ENCODE data around the gene MUC13. TPM values are rescaled to one million over a fixed set of nuclear protein-coding genes. Genes with fewer than 3 reads are reported as not detected.

MUC13 gene
- total RNA-seq, 1 experiment from 2014 or later = not detected

DNA sequence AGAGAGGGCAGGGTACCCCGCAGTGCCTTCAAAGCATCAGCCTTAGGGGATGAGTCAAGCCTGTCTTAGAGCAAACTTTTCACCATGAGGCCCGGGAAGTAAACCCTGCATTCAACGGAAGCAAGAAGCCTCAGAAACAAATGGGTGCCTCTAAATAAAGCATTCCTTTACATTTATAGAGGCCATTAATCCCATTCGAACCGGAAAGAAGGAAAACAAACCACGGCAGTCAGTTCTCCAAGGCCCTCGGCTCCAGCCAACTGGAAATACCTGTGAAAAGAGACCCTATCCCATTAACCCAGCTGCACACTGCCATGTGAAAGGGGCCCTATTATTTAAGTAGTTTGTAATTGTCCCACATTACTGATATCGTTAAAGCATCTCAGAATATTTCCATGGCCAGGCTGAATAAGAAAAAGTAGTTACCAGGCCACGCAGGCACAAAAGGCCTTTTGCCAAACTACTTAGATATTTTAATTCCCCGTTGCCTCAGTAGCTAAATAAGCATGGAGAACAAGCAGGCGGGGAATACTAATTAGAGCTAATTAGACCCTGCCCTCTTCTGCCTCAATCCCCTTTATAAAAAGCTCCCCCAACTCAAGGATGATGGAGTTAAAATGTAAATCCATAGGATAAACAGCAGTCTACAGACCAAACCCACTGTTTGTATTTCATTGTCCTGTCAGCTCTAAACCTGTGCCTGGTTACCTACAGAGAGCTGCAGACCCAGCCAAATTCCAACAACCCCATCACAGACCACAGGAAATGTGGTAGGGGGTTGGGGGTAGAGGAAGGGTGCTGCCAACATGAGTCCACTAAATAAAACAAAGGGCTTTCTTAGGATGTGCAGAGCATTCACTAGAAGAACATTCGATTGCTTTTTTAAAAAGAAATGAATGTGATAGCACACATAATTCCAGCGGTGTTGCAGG, 51.5 kb downstream of the MUC13 start:
- no peak overlapping the region for H3K4me3 ChIP-seq (ENCODE audit: low read length)
- H4K20me1 ChIP-seq (ENCODE audit: insufficient read depth, low read depth, low read length) = no peaks in the 10 kb centered on the region
- H3K27ac ChIP-seq (ENCODE audit: low read length) = no peak overlapping the region
- H3K9me2 ChIP-seq (replicated peaks; ENCODE audit: insufficient read depth, low read length) = no peaks in the 10 kb centered on the region
- no peak overlapping the region for H3K4me2 ChIP-seq (ENCODE audit: low read depth, low read length, poor library complexity, severe bottlenecking)
- no peaks in the 10 kb centered on the region for H3K79me2 ChIP-seq (ENCODE audit: low read length)
- no peaks in the 10 kb centered on the region for H3K4me1 ChIP-seq (ENCODE audit: low read length)
- H3K9ac ChIP-seq (ENCODE audit: low read length) = no peak overlapping the region
- no peak overlapping the region for H2AFZ ChIP-seq (ENCODE audit: low read length)
- no peak for DNase-seq
- H3K9me3 ChIP-seq (ENCODE audit: low read length) = no peaks in the 10 kb centered on the region
- no peaks in the 10 kb centered on the region for H3K27me3 ChIP-seq (ENCODE audit: low read length)
- H3K36me3 ChIP-seq (ENCODE audit: insufficient read depth, low read length) = no peaks in the 10 kb centered on the region

DNA sequence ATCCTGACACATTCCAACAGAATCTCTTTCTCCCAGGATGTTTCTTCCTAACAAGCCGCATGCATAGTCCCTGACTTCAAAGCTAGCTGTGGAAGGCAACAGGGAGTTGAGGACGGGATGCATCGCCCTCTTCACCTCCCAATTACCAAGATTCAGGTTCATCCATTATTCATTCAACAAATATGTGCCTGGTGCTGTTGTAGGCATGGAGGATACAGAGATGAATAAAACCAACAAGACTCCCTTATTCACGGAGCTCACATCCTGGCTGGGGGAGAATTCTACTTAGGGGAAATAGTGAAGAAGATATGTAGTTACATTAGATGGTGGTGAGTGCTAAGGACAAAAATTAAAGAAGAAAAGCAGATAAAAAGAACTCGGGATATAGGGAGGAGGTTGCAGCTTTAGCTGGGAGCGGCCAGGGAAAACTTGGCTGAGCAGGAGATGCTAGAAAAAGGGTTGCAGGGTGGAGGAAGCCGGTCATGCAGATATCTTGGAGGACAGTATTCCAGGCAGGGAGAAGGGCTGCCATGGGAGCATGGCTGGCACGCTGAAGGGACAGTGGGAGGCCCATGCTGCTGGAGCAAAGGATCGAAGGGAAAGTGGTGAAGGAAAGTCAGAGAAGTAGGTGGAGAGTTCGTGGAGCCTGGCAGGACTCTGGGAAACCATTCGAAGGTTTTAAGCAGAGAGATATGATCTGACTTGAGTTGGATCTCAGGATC, 52.4 kb downstream of the MUC13 start:
- Histone ChIP-seq H4K20me1 (ENCODE audit: insufficient read depth, low read depth, low read length) (no peaks in the 10 kb centered on the region), H3K4me2 (ENCODE audit: low read depth, low read length, poor library complexity, severe bottlenecking) (no peak overlapping the region), H3K36me3 (ENCODE audit: insufficient read depth, low read length) (no peaks in the 10 kb centered on the region), H2AFZ (ENCODE audit: low read length) (no peak overlapping the region), H3K4me3 (ENCODE audit: low read length) (no peak overlapping the region), H3K4me1 (ENCODE audit: low read length) (no peaks in the 10 kb centered on the region), H3K9ac (ENCODE audit: low read length) (no peak overlapping the region), H3K27me3 (ENCODE audit: low read length) (no peaks in the 10 kb centered on the region), H3K79me2 (ENCODE audit: low read length) (no peaks in the 10 kb centered on the region), H3K9me2 (replicated peaks; ENCODE audit: insufficient read depth, low read length) (no peaks in the 10 kb centered on the region), H3K27ac (ENCODE audit: low read length) (no peak overlapping the region), H3K9me3 (ENCODE audit: low read length) (no peaks in the 10 kb centered on the region)
- DNase-seq = no peak

DNA sequence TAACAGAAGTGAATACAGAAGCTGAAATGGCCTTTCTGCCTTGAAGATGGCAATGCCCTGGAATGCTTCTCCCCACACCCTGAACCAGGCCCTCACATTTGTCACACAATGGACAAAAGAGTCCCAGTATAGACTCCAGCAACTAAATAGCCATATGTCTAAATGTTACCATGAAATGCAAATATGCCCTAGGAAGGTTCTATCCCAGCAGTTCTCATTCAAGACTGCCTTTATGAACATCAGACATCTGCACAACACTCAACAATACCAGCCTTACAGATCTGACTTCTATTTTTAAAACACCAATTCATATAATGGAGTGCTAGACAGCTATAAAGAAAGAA, 55.2 kb downstream of the MUC13 start:
- Histone ChIP-seq H3K4me3 (ENCODE audit: low read length) (no peak overlapping the region), H3K4me2 (ENCODE audit: low read depth, low read length, poor library complexity, severe bottlenecking) (no peak overlapping the region), H3K9ac (ENCODE audit: low read length) (no peak overlapping the region), H3K36me3 (ENCODE audit: insufficient read depth, low read length) (no peaks in the 10 kb centered on the region), H3K9me2 (replicated peaks; ENCODE audit: insufficient read depth, low read length) (no peaks in the 10 kb centered on the region), H3K27me3 (ENCODE audit: low read length) (no peaks in the 10 kb centered on the region), H4K20me1 (ENCODE audit: insufficient read depth, low read depth, low read length) (no peaks in the 10 kb centered on the region), H3K4me1 (ENCODE audit: low read length) (no peaks in the 10 kb centered on the region), H3K79me2 (ENCODE audit: low read length) (no peaks in the 10 kb centered on the region), H2AFZ (ENCODE audit: low read length) (no peak overlapping the region), H3K9me3 (ENCODE audit: low read length) (no peaks in the 10 kb centered on the region), H3K27ac (ENCODE audit: low read length) (no peak overlapping the region)
- no peak for DNase-seq

DNA sequence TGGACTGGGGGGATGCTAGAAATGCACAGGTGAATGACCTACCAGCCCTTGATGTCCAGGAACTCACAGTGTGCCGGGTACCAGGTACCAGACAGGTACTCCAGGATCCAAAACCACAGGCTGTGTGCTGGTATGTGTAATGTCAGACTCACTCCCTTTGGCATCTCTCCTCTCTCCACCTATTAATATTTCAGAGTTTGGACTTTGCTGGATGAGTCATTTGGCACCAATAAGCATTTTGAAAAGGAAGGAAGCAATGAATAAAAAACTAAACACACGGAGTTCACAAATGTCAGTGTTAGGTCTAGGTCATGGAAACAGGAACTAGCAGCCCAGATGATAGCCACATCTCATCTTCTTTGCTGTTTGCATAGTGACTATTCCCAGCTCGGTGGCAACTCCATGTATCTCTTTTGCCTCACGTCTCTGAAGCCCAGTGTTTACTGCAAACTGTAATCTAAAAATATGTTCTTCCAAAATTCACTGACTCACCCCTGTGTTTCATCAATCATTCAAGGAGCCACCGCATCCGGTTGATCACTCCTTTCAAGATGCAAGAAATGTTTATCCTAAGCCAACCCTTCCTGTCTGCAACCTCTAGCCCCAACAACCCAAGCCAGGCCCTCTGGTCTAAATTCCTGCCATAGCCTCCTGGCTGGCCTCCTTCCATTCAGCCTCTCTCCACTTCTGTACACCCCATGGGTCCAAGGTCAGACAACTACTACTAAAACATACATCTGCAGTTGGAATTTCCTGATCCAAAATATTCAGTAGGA, 55.8 kb downstream of the MUC13 start:
- no peaks in the 10 kb centered on the region for H3K4me1 ChIP-seq (ENCODE audit: low read length)
- H3K27ac ChIP-seq (ENCODE audit: low read length) = no peak overlapping the region
- no peak overlapping the region for H3K4me3 ChIP-seq (ENCODE audit: low read length)
- no peak overlapping the region for H3K9ac ChIP-seq (ENCODE audit: low read length)
- H3K9me3 ChIP-seq (ENCODE audit: low read length) = no peaks in the 10 kb centered on the region
- H4K20me1 ChIP-seq (ENCODE audit: insufficient read depth, low read depth, low read length) = no peaks in the 10 kb centered on the region
- no peak for DNase-seq
- H3K27me3 ChIP-seq (ENCODE audit: low read length) = no peaks in the 10 kb centered on the region
- H3K4me2 ChIP-seq (ENCODE audit: low read depth, low read length, poor library complexity, severe bottlenecking) = no peak overlapping the region
- H3K9me2 ChIP-seq (replicated peaks; ENCODE audit: insufficient read depth, low read length) = no peaks in the 10 kb centered on the region
- no peaks in the 10 kb centered on the region for H3K79me2 ChIP-seq (ENCODE audit: low read length)
- H2AFZ ChIP-seq (ENCODE audit: low read length) = no peak overlapping the region
- H3K36me3 ChIP-seq (ENCODE audit: insufficient read depth, low read length) = no peaks in the 10 kb centered on the region

DNA sequence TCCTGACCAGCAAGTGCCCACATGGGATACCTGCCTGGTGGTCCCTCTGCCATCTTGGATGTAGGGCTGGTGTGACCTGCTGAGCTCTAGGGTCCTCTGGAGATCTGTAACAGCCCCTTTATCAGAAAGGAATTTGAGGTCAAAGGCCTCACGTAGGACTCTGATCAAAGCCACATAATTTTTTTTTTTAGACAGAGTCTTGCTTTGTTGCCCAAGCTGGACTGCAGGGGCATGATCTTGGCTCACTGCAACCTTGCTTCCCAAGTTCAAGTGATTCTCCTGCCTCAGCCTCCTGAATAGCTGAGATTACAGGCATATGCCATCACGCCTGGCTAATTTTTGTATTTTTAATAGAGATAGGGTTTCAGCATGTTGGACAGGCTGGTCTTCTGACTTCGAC, 56.9 kb downstream of the MUC13 start:
- Histone ChIP-seq H3K79me2 (ENCODE audit: low read length) (no peaks in the 10 kb centered on the region), H3K27ac (ENCODE audit: low read length) (no peak overlapping the region), H3K4me2 (ENCODE audit: low read depth, low read length, poor library complexity, severe bottlenecking) (no peak overlapping the region), H3K27me3 (ENCODE audit: low read length) (no peaks in the 10 kb centered on the region), H3K9ac (ENCODE audit: low read length) (no peak overlapping the region), H4K20me1 (ENCODE audit: insufficient read depth, low read depth, low read length) (no peaks in the 10 kb centered on the region), H2AFZ (ENCODE audit: low read length) (no peak overlapping the region), H3K9me2 (replicated peaks; ENCODE audit: insufficient read depth, low read length) (no peaks in the 10 kb centered on the region), H3K36me3 (ENCODE audit: insufficient read depth, low read length) (no peaks in the 10 kb centered on the region), H3K4me1 (ENCODE audit: low read length) (no peaks in the 10 kb centered on the region), H3K4me3 (ENCODE audit: low read length) (no peak overlapping the region), H3K9me3 (ENCODE audit: low read length) (no peaks in the 10 kb centered on the region)
- DNase-seq = no peak

DNA sequence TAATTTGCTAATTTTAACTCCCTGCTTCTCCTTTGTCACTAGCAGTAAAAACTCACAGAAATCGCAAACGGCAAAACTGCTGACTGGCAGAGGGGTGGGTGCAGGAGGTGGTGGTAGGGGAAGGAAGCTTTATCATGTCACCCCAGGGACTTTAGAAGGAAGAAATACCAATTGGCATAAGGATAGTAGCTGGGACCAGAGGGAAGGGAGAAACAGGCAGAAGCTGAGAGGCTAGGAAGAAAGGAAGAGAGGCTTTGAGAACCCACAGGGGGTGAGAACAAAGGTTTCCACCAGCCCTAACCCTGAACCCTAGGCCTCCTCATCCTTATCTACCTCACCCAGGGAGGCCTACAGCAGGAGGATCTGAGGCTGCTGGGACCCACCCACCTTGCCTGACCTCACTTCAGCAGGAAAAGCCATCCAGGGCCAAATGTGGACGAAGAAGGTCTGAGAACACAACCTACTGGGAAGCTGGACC, 58.1 kb downstream of the MUC13 start:
- Histone ChIP-seq H4K20me1 (ENCODE audit: insufficient read depth, low read depth, low read length) (no peaks in the 10 kb centered on the region), H3K9ac (ENCODE audit: low read length) (no peak overlapping the region), H3K4me2 (ENCODE audit: low read depth, low read length, poor library complexity, severe bottlenecking) (no peak overlapping the region), H3K9me2 (replicated peaks; ENCODE audit: insufficient read depth, low read length) (no peaks in the 10 kb centered on the region), H3K27me3 (ENCODE audit: low read length) (no peaks in the 10 kb centered on the region), H2AFZ (ENCODE audit: low read length) (no peak overlapping the region), H3K36me3 (ENCODE audit: insufficient read depth, low read length) (no peaks in the 10 kb centered on the region), H3K4me3 (ENCODE audit: low read length) (no peak overlapping the region), H3K9me3 (ENCODE audit: low read length) (no peaks in the 10 kb centered on the region), H3K4me1 (ENCODE audit: low read length) (no peaks in the 10 kb centered on the region), H3K79me2 (ENCODE audit: low read length) (no peaks in the 10 kb centered on the region), H3K27ac (ENCODE audit: low read length) (no peak overlapping the region)
- DNase-seq = no peak

DNA sequence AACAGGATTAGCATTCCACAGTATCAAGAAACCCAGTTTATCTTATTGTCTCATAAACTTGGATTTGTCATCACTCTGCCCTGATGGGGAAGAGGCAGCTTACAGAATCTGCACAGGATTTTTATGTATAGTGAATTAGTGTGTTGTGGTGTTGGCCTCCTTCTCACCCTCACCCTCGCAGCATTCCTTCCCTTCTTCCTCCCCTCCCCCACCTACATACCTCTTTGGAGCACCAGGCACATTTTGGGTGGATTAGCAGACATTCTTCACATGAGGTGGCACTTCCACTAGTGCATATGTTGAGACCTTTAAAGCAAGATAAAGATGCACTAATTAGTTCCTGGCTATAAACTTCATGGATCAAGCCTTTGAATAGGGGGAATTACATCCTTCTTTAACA, 61.3 kb downstream of the MUC13 start:
- H3K9ac ChIP-seq (ENCODE audit: low read length) = no peak overlapping the region
- H3K4me1 ChIP-seq (ENCODE audit: low read length) = no peaks in the 10 kb centered on the region
- no peaks in the 10 kb centered on the region for H3K9me2 ChIP-seq (replicated peaks; ENCODE audit: insufficient read depth, low read length)
- no peaks in the 10 kb centered on the region for H3K79me2 ChIP-seq (ENCODE audit: low read length)
- no peaks in the 10 kb centered on the region for H3K36me3 ChIP-seq (ENCODE audit: insufficient read depth, low read length)
- H2AFZ ChIP-seq (ENCODE audit: low read length) = no peak overlapping the region
- no peak for DNase-seq
- no peak overlapping the region for H3K27ac ChIP-seq (ENCODE audit: low read length)
- no peak overlapping the region for H3K4me3 ChIP-seq (ENCODE audit: low read length)
- H3K9me3 ChIP-seq (ENCODE audit: low read length) = no peaks in the 10 kb centered on the region
- no peaks in the 10 kb centered on the region for H3K27me3 ChIP-seq (ENCODE audit: low read length)
- no peaks in the 10 kb centered on the region for H4K20me1 ChIP-seq (ENCODE audit: insufficient read depth, low read depth, low read length)
- no peak overlapping the region for H3K4me2 ChIP-seq (ENCODE audit: low read depth, low read length, poor library complexity, severe bottlenecking)

DNA sequence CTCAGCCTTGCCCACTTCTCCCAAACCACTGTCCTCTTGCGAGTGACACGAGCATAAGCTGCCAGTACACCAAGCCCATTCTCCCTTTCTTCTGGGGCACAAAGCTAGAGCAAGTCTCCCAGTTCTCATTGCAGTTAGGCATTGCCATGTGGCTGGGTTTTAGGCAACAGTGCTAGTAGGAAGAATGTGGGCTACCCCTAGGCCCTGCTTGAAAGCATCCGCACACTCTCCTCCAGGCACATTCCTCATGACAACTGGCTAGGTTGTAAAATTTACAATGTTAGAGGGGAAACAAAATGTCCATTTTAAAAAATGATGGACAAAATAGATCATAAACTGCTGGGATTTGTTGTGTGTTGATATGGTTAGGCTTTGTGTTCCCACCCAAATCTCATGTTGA, 67.0 kb downstream of the MUC13 start:
- Histone ChIP-seq H2AFZ (ENCODE audit: low read length) (no peak overlapping the region), H3K36me3 (ENCODE audit: insufficient read depth, low read length) (no peaks in the 10 kb centered on the region), H3K9ac (ENCODE audit: low read length) (no peak overlapping the region), H3K27me3 (ENCODE audit: low read length) (no peaks in the 10 kb centered on the region), H3K4me1 (ENCODE audit: low read length) (no peaks in the 10 kb centered on the region), H3K27ac (ENCODE audit: low read length) (no peak overlapping the region), H3K4me3 (ENCODE audit: low read length) (no peak overlapping the region), H3K79me2 (ENCODE audit: low read length) (no peaks in the 10 kb centered on the region), H3K9me3 (ENCODE audit: low read length) (no peaks in the 10 kb centered on the region), H3K9me2 (replicated peaks; ENCODE audit: insufficient read depth, low read length) (no peaks in the 10 kb centered on the region), H3K4me2 (ENCODE audit: low read depth, low read length, poor library complexity, severe bottlenecking) (no peak overlapping the region), H4K20me1 (ENCODE audit: insufficient read depth, low read depth, low read length) (no peaks in the 10 kb centered on the region)
- no peak for DNase-seq
